HepG2 (cell line): ENCODE data around the gene CDC34. TPM values are rescaled to one million over a fixed set of nuclear protein-coding genes. Genes with fewer than 3 reads are reported as not detected.

Experiments used
- FLYWCH1 ChIP-seq: sonication (generic); formaldehyde crosslinking; IDR thresholded peaks from 2 replicates; pipeline ENCODE4 v1.8.1; 2023; ENCODE audit warnings: mild to moderate bottlenecking, missing genetic modification reagents
- FOXA1 ChIP-seq, 2 experiments: fragments of 450-650 bp in 1 of 2; sonication (generic) in 1 of 2; formaldehyde crosslinking in 1 of 2; IDR thresholded peaks; 2 replicates each; pipeline versions ENCODE4 v1.4.0 to v1.6.1; 2016 to 2020; ENCODE audit warnings: missing genetic modification reagents in 1 of 2
- GABPB1 ChIP-seq: IDR thresholded peaks from 2 replicates; pipeline ENCODE4 v1.6.1; 2016; ENCODE audit warnings: mild to moderate bottlenecking, missing genetic modification reagents, moderate library complexity, missing compliant biosample characterization
- HCFC1 ChIP-seq: fragments of 150-350 bp; IDR thresholded peaks from 2 replicates; pipeline ENCODE4 v1.6.1; 2014; ENCODE audit warnings: low read depth, low read length
- HOXD1 ChIP-seq: sonication (generic); formaldehyde crosslinking; IDR thresholded peaks from 2 replicates; pipeline ENCODE4 v1.5.0; 2020; ENCODE audit warnings: missing genetic modification reagents
- KMT2B ChIP-seq: IDR thresholded peaks from 2 replicates; pipeline ENCODE4 v1.6.1; 2016; ENCODE audit warnings: missing genetic modification reagents, missing compliant biosample characterization
- NR2F6 ChIP-seq, 2 experiments: IDR thresholded peaks; 2 replicates each; pipeline ENCODE4 v1.6.1; 2016; ENCODE audit warnings: antibody characterized with exemption in 1 of 2, mild to moderate bottlenecking in 1 of 2
- RXRA ChIP-seq: sonication (generic); formaldehyde crosslinking; IDR thresholded peaks from 2 replicates; pipeline ENCODE4 v1.5.1; 2020; ENCODE audit warnings: missing genetic modification reagents
- UBTF ChIP-seq: sonication (generic); formaldehyde crosslinking; IDR thresholded peaks from 2 replicates; pipeline ENCODE4 v1.4.0; 2020; ENCODE audit warnings: mild to moderate bottlenecking, missing genetic modification reagents
- ZNF136 ChIP-seq: sonication (generic); formaldehyde crosslinking; IDR thresholded peaks from 2 replicates; pipeline ENCODE4 v1.8.1; 2022; ENCODE audit warnings: low read depth, mild to moderate bottlenecking, moderate library complexity, missing genetic modification reagents
- polyA plus RNA-seq, 8 experiments: library from polyadenylated mRNA; depleted of rRNA in 3 of 8; stranded (reverse) in 7 of 8; unstranded in 1 of 8; fragments of >200 nt; fragmentation: Illumina TruSeq in 4 of 8; extraction: Trizol in 4 of 8; gene quantifications; 2 replicates each; pipeline versions ENCODE4 v1.2.1 to v1.2.3, GENCODE V29; 2011 to 2016; ENCODE audit warnings: low read depth in 4 of 8, missing spikeins in 1 of 8, mixed read lengths in 1 of 8; ENCODE audit not compliant: insufficient read depth in 1 of 8
- total RNA-seq, 5 experiments: library from RNA; depleted of rRNA; stranded (reverse); fragments of >200 nt; fragmentation: Illumina TruSeq; extraction: Trizol; gene quantifications; 2 replicates each; pipeline ENCODE4 v1.2.3, GENCODE V29; 2016; ENCODE audit warnings: low read depth in 1 of 5
- TF ChIP-seq, protein P1 (sequence below): sonication (generic); formaldehyde crosslinking; IDR thresholded peaks from 2 replicates; pipeline ENCODE4 v1.5.1; 2020; ENCODE audit warnings: mild to moderate bottlenecking, missing genetic modification reagents, borderline replicate concordance
- TF ChIP-seq, protein P2 (sequence below): sonication (generic); formaldehyde crosslinking; IDR thresholded peaks from 2 replicates; pipeline ENCODE4 v1.9.0; 2022; ENCODE audit warnings: missing genetic modification reagents, mild to moderate bottlenecking, borderline replicate concordance
- TF ChIP-seq, protein P3 (sequence below): sonication (generic); formaldehyde crosslinking; conservative IDR thresholded peaks from 2 replicates; pipeline ENCODE4 v1.8.0; 2022; ENCODE audit warnings: mild to moderate bottlenecking, moderate library complexity, missing genetic modification reagents
- TF ChIP-seq, protein P4 (sequence below): sonication (generic); formaldehyde crosslinking; IDR thresholded peaks from 2 replicates; pipeline ENCODE4 v1.8.1; 2023; ENCODE audit warnings: mild to moderate bottlenecking, inconsistent platforms, moderate library complexity, missing genetic modification reagents, borderline replicate concordance

Gene CDC34
- total and polyA plus RNA-seq, 2 of the 13 experiments (the other 11 are each of a cell fraction or from before 2014, with no cell fraction given), result 138 to 150 TPM

DNA sequence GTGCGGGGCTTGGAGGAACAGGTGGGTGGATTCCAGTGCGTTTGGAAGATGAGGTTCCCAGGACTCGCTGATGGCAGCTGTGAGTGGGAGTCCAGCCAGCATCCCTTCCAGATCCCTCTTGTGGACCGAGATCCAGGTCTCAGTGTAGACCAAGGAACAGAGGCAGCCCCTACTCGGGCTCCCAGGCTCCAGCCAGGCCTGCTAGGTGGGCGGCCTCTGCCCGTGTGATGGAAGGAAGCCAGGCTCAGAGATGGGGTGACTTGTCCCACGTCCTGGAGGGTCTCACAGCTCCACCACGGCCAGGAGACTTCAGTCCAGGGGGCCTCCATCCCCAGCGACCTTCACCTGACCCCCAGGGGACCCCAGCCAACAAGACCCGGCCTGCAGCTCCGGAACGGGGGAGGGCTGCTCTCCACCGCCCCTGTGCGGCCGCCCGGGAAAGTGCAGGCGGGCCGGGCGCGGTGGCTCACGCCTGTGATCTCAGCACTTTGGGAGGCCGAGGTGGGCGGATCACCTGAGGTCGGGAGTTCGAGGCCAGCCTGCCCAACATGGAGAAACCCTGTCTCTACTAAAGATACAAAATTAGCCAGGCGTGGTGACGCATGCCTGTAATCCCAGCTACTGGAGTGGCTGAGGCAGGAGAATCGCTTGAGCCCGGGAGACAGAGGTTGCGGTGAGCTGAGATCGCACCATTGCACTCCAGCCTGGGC, 36.0 kb upstream of the CDC34 start (continued):
- TF ChIP-seq UBTF (peak; percentile 50; the same call in 1 of the 2 replicates), NR2F6 (IDR thresholded peaks at IDR 0.05) (no peak; the same call in 1 of the 2 replicates), NR2F6 (CRISPR knock-in tag; IDR thresholded peaks at IDR 0.05) (peak; percentile 36; the same call in 1 of the 2 replicates), FOXA1 (IDR thresholded peaks at IDR 0.05) (no peak), FOXA1 (CRISPR knock-in tag; IDR thresholded peaks at IDR 0.05) (0 out of 2 replicates have a peak, but pooled peaks have one; percentile 5), ZNF136 (peak; percentile 43; the same call in 1 of the 2 replicates), HCFC1 (no peak), HOXD1 (CRISPR knock-in tag) (no peak), KMT2B (no peak), RXRA (CRISPR knock-in tag) (peak; percentile 79), GABPB1 (CRISPR knock-in tag) (peak; percentile 66; the same call in 1 of the 2 replicates), FLYWCH1 (CRISPR knock-in tag) (no peak)
- TF ChIP-seq, protein P1, sequence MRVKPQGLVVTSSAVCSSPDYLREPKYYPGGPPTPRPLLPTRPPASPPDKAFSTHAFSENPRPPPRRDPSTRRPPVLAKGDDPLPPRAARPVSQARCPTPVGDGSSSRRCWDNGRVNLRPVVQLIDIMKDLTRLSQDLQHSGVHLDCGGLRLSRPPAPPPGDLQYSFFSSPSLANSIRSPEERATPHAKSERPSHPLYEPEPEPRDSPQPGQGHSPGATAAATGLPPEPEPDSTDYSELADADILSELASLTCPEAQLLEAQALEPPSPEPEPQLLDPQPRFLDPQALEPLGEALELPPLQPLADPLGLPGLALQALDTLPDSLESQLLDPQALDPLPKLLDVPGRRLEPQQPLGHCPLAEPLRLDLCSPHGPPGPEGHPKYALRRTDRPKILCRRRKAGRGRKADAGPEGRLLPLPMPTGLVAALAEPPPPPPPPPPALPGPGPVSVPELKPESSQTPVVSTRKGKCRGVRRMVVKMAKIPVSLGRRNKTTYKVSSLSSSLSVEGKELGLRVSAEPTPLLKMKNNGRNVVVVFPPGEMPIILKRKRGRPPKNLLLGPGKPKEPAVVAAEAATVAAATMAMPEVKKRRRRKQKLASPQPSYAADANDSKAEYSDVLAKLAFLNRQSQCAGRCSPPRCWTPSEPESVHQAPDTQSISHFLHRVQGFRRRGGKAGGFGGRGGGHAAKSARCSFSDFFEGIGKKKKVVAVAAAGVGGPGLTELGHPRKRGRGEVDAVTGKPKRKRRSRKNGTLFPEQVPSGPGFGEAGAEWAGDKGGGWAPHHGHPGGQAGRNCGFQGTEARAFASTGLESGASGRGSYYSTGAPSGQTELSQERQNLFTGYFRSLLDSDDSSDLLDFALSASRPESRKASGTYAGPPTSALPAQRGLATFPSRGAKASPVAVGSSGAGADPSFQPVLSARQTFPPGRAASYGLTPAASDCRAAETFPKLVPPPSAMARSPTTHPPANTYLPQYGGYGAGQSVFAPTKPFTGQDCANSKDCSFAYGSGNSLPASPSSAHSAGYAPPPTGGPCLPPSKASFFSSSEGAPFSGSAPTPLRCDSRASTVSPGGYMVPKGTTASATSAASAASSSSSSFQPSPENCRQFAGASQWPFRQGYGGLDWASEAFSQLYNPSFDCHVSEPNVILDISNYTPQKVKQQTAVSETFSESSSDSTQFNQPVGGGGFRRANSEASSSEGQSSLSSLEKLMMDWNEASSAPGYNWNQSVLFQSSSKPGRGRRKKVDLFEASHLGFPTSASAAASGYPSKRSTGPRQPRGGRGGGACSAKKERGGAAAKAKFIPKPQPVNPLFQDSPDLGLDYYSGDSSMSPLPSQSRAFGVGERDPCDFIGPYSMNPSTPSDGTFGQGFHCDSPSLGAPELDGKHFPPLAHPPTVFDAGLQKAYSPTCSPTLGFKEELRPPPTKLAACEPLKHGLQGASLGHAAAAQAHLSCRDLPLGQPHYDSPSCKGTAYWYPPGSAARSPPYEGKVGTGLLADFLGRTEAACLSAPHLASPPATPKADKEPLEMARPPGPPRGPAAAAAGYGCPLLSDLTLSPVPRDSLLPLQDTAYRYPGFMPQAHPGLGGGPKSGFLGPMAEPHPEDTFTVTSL (CRISPR knock-in tag), result no peak
- TF ChIP-seq, protein P2, sequence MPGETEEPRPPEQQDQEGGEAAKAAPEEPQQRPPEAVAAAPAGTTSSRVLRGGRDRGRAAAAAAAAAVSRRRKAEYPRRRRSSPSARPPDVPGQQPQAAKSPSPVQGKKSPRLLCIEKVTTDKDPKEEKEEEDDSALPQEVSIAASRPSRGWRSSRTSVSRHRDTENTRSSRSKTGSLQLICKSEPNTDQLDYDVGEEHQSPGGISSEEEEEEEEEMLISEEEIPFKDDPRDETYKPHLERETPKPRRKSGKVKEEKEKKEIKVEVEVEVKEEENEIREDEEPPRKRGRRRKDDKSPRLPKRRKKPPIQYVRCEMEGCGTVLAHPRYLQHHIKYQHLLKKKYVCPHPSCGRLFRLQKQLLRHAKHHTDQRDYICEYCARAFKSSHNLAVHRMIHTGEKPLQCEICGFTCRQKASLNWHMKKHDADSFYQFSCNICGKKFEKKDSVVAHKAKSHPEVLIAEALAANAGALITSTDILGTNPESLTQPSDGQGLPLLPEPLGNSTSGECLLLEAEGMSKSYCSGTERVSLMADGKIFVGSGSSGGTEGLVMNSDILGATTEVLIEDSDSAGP, result peak; percentile 60; the same call in 1 of the 2 replicates
- TF ChIP-seq, protein P3, sequence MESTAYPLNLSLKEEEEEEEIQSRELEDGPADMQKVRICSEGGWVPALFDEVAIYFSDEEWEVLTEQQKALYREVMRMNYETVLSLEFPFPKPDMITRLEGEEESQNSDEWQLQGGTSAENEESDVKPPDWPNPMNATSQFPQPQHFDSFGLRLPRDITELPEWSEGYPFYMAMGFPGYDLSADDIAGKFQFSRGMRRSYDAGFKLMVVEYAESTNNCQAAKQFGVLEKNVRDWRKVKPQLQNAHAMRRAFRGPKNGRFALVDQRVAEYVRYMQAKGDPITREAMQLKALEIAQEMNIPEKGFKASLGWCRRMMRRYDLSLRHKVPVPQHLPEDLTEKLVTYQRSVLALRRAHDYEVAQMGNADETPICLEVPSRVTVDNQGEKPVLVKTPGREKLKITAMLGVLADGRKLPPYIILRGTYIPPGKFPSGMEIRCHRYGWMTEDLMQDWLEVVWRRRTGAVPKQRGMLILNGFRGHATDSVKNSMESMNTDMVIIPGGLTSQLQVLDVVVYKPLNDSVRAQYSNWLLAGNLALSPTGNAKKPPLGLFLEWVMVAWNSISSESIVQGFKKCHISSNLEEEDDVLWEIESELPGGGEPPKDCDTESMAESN, result no peak
- TF ChIP-seq, protein P4, sequence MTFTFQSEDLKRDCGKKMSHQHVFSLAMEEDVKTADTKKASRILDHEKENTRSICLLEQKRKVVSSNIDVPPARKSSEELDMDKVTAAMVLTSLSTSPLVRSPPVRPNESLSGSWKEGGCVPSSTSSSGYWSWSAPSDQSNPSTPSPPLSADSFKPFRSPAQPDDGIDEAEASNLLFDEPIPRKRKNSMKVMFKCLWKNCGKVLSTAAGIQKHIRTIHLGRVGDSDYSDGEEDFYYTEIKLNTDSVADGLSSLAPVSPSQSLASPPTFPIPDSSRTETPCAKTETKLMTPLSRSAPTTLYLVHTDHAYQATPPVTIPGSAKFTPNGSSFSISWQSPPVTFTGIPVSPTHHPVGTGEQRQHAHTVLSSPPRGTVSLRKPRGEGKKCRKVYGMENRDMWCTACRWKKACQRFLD (CRISPR knock-in tag), result no peak
